ENCODE measurements around the gene SMPD2.

The SMPD2 gene, protein sequence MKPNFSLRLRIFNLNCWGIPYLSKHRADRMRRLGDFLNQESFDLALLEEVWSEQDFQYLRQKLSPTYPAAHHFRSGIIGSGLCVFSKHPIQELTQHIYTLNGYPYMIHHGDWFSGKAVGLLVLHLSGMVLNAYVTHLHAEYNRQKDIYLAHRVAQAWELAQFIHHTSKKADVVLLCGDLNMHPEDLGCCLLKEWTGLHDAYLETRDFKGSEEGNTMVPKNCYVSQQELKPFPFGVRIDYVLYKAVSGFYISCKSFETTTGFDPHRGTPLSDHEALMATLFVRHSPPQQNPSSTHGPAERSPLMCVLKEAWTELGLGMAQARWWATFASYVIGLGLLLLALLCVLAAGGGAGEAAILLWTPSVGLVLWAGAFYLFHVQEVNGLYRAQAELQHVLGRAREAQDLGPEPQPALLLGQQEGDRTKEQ

GRCh38 chr6:109440331-109441068 lies at the start of gene SMPD2, which contains the start of gene PPIL6:
TSS of gene SMPD2 (plus strand) at chr6:109440724. CDS start at chr6:109441122, 398 bp downstream.
TSS of gene PPIL6 (minus strand) at chr6:109440628. CDS start at chr6:109440590, 38 bp downstream.
- in situ Hi-C loops (cut with HindIII; ENCODE audit: low sequenced_read_pairs): loop anchor here (5.0 kb wide), 1 partner anchor 87 kb away; no protein-coding TSS in a partner anchor

- in situ Hi-C loops (cut with HindIII; ENCODE audit: low sequenced_read_pairs): no loop called here
Observed at GRCh38 chr6:109393157-109393885, 47.2 kb upstream of the SMPD2 start.

DNA sequence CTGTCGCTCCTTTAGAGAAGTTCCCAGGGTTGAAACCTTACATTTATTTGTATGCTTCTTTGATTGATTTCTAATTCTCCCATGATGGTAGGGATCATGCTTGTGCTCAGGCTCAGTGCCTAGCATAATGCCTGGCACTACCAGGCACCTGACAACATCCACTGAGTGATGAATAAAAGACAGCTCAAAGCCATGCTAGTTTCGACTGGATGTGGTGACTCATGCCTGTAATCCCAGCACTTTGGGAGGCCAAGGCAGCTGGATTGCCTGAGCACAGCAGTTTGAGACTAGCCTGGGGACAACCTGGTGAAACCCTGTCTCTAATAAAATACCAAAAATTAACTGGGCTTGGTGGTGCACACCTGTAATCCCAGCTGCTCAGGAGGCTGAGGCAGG lies 46.6 kb upstream of the SMPD2 start:
- in situ Hi-C loops (cut with HindIII; ENCODE audit: low sequenced_read_pairs): no loop called here

DNA sequence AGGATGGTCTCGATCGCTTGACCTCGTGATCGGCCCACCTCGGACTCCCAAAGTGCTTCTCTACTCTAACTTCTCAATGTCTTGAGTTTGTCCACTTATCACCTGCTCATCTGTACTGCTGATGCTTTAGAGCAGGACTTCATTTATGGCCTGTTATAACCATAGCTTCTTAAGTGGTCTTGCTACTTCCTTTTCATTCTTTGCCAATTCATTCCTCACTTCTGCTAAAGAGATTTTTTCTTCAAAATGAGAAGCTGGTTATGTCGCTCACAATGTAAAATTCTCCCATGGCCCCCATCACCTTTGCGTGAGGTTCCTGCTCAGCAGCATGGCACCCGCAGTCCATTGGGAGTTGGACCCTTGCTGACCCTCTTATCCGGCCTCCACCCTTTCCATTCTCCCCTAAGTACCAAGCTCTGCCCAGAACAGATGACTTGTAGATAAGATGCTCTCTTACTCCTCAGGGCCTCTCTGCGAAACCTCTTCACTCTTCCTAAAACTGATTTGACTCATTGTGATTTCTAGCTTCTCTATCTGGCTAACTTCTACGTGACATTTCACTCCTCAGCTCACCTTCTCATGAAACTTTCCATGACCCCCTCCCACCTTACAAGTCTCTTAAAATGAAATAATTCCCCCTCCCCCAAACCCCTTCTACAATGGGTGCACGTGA lies 44.3 kb upstream of the SMPD2 start:
- in situ Hi-C loops (cut with HindIII; ENCODE audit: low sequenced_read_pairs): no loop called here

DNA sequence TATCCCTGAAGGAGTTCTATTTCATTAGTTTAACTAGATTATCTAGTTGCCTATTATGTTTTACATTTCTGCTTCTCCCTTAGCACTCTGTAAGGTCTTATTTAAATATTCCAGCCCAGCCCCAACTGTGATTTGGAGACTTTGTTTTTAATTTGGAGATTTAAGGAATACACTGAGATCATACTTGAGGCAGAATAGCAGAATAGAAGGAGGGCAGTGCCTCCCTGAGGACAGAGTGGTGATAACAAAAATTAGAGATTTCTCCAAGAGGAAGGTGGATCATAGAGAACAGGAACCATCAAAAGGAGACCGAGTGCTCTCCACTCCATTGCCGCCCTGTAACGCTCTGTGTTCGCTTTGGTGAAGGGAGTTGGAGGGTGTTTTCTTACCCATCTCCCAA lies 43.5 kb upstream of the SMPD2 start:
- in situ Hi-C loops (cut with HindIII; ENCODE audit: low sequenced_read_pairs): no loop called here

DNA sequence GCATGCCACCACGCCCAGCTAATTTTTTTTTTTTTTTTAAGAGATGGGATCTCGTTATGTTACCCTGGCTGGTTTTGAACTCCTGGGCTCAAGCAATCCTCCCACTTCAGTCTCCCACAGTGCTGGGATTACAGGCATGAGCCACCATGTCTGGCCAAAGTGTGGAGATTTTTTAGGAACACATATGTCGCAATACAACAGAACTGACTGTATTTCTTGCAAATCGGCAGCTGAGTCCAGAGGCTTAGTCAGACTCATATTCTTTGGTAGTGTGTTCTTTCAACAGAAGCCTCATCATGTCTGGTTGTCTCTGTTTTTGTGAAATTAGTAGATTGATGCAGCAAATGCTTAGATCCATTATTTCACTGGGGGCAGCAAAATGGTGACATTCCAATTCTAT lies 34.3 kb upstream of the SMPD2 start:
- in situ Hi-C loops (cut with HindIII; ENCODE audit: low sequenced_read_pairs): loop anchor here (10.0 kb wide), 1 partner anchor 71 kb away; no protein-coding TSS in a partner anchor

DNA sequence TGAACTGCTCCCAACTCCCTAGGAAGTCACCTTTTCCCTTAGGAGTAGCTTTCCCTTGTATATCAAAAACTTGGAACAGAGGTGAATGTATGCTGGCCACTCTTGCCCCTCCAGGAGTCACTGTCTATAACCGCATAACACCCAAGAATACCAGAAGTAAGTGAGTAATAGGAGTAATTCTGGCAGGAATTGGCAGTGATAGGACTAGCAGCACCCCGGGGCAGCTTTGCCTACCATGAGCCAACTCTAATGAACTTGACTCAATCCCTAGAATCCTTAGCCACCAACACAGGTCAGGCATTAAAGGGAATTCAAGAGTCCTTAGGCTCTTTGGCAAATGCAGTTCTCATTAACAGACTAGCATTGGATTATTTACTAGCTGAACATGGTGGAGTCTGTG lies 29.5 kb upstream of the SMPD2 start:
- in situ Hi-C loops (cut with HindIII; ENCODE audit: low sequenced_read_pairs): no loop called here

DNA sequence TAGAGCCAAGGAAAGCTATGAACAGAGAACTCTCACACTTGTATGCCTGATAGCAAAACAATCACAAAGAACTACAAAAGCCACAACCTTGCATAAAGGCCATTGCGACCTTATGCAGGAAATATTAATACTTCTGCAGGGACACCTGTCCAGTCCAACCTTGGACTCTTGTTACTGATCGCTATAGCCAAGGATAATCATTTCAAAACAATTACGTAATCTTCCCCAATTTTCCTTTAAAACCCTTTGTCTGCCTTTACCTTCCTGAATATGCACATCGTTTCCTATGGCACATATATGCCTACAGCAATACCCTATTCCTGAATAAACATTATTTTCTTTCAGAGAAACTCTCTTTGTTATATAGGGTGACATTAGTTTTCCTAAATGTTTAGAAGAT lies 22.9 kb upstream of the SMPD2 start:
- in situ Hi-C loops (cut with HindIII; ENCODE audit: low sequenced_read_pairs): no loop called here

- in situ Hi-C loops (cut with HindIII; ENCODE audit: low sequenced_read_pairs): no loop called here
Observed at GRCh38 chr6:109420751-109421150, 19.8 kb upstream of the SMPD2 start.

- in situ Hi-C loops (cut with HindIII; ENCODE audit: low sequenced_read_pairs): no loop called here
Observed at GRCh38 chr6:109421184-109421583, 19.3 kb upstream of the SMPD2 start.

- in situ Hi-C loops (cut with HindIII; ENCODE audit: low sequenced_read_pairs): no loop called here
Observed at GRCh38 chr6:109424946-109425345, 15.6 kb upstream of the SMPD2 start.

GRCh38 chr6:109428889-109429477 lies 11.5 kb upstream of the SMPD2 start:
- in situ Hi-C loops (cut with HindIII; ENCODE audit: low sequenced_read_pairs): no loop called here

GRCh38 chr6:109429496-109429895 lies 11.0 kb upstream of the SMPD2 start:
- in situ Hi-C loops (cut with HindIII; ENCODE audit: low sequenced_read_pairs): no loop called here

DNA sequence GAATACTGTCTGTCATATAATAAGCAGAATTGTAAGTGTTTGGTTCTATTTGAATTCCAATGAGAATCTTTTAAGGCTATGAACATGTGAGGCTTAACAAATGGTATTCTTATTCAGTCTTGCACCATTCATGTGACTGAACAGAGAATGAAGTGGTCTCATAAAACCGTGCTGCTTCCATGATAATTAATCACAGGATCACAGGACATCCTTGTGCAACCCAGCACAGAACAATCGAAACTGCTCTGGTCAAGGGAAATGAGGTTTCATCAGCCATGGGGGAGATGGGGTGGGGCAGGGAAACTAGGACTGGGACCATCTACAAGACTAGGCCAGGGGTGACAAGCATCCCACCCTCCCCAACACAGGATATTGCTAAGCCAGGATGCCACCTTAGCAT lies 6.1 kb upstream of the SMPD2 start:
- in situ Hi-C loops (cut with HindIII; ENCODE audit: low sequenced_read_pairs): no loop called here

GRCh38 chr6:109436041-109436440 lies 4.5 kb upstream of the SMPD2 start:
- in situ Hi-C loops (cut with HindIII; ENCODE audit: low sequenced_read_pairs): no loop called here

GRCh38 chr6:109441069-109441816 lies 719 bp downstream of the SMPD2 start:
- in situ Hi-C loops (cut with HindIII; ENCODE audit: low sequenced_read_pairs): loop anchor here (5.0 kb wide), 1 partner anchor 86 kb away; no protein-coding TSS in a partner anchor

GRCh38 chr6:109442393-109442924 lies 1.9 kb downstream of the SMPD2 start:
- in situ Hi-C loops (cut with HindIII; ENCODE audit: low sequenced_read_pairs): loop anchor here (5.0 kb wide), 1 partner anchor 85 kb away; no protein-coding TSS in a partner anchor

DNA sequence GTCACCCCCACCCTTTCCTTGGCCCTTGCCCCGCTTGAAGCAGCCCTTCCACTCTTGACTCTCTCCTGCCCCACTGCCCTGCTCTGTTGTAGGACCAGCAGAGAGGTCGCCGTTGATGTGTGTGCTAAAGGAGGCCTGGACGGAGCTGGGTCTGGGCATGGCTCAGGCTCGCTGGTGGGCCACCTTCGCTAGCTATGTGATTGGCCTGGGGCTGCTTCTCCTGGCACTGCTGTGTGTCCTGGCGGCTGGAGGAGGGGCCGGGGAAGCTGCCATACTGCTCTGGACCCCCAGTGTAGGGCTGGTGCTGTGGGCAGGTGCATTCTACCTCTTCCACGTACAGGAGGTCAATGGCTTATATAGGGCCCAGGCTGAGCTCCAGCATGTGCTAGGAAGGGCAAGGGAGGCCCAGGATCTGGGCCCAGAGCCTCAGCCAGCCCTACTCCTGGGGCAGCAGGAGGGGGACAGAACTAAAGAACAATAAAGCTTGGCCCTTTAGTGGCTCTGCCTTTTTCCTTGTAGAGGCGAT lies 3.0 kb downstream of the SMPD2 start:
- in situ Hi-C loops (cut with HindIII; ENCODE audit: low sequenced_read_pairs): loop anchor here (5.0 kb wide), 1 partner anchor 84 kb away; no protein-coding TSS in a partner anchor

GRCh38 chr6:109445382-109445781 lies 4.9 kb downstream of the SMPD2 start:
- in situ Hi-C loops (cut with HindIII; ENCODE audit: low sequenced_read_pairs): no loop called here

Data from endothelial cell of hepatic sinusoid (primary cell).